HepG2 (cell line): ENCODE data around the gene MTX1. TPM values are rescaled to one million over a fixed set of nuclear protein-coding genes. Genes with fewer than 3 reads are reported as not detected.

ENCODE experiments used
- ERF ChIP-seq: IDR thresholded peaks from 2 replicates; pipeline ENCODE4 v1.6.1; 2018; ENCODE audit warnings: missing biosample characterization, missing genetic modification reagents
- FOXA3 ChIP-seq: IDR thresholded peaks from 2 replicates; pipeline ENCODE4 v1.6.1; 2016; ENCODE audit warnings: missing genetic modification reagents, missing compliant biosample characterization
- GABPA ChIP-seq, 2 experiments: IDR thresholded peaks; 2 replicates each; pipeline ENCODE4 v1.6.1; 2011 to 2016; ENCODE audit warnings: low read depth in 2 of 2, low read length in 1 of 2, missing biosample characterization in 1 of 2, missing genetic modification characterization in 1 of 2
- MAZ ChIP-seq, 2 experiments: sonication (generic) in 1 of 2; formaldehyde crosslinking in 1 of 2; IDR thresholded peaks; 2 replicates each; pipeline versions ENCODE4 v1.5.0 to v1.6.1; 2012 to 2020; ENCODE audit warnings: low read depth in 2 of 2, mild to moderate bottlenecking in 2 of 2, borderline replicate concordance in 1 of 2, improper control_type of control experiment in 1 of 2, low read length in 1 of 2, missing genetic modification reagents in 1 of 2, moderate library complexity in 1 of 2
- MBD4 ChIP-seq: IDR thresholded peaks from 2 replicates; pipeline ENCODE4 v1.6.1; 2012; ENCODE audit warnings: low read length, inconsistent platforms, borderline replicate concordance
- NR1H2 ChIP-seq: sonication (generic); formaldehyde crosslinking; IDR thresholded peaks from 2 replicates; pipeline ENCODE4 v1.8.1; 2022; ENCODE audit warnings: low read depth, missing genetic modification reagents, borderline replicate concordance
- RAD21 ChIP-seq: fragments of 450-650 bp; formaldehyde crosslinking; IDR thresholded peaks from 2 replicates; pipeline ENCODE4 v1.5.0; 2020; ENCODE audit warnings: mild to moderate bottlenecking
- REPIN1 ChIP-seq: sonication (generic); formaldehyde crosslinking; IDR thresholded peaks from 2 replicates; pipeline ENCODE4 v1.8.0; 2022; ENCODE audit warnings: missing genetic modification reagents, low read depth, mild to moderate bottlenecking, borderline replicate concordance
- SIN3B ChIP-seq: fragments of 150-350 bp; IDR thresholded peaks from 2 replicates; pipeline ENCODE4 v1.6.1; 2014; ENCODE audit warnings: low read length
- YY1 ChIP-seq: IDR thresholded peaks from 2 replicates; pipeline ENCODE4 v1.6.1; 2011; ENCODE audit warnings: low read length, low read depth, moderate library complexity, mild to moderate bottlenecking; ENCODE audit not compliant: insufficient read depth, insufficient replicate concordance
- ZC3H4 ChIP-seq: sonication (generic); formaldehyde crosslinking; IDR thresholded peaks from 2 replicates; pipeline ENCODE4 v1.4.0; 2020; ENCODE audit warnings: missing genetic modification reagents, borderline replicate concordance
- polyA plus RNA-seq, 8 experiments: library from polyadenylated mRNA; depleted of rRNA in 3 of 8; stranded (reverse) in 7 of 8; unstranded in 1 of 8; fragments of >200 nt; fragmentation: Illumina TruSeq in 4 of 8; extraction: Trizol in 4 of 8; gene quantifications; 2 replicates each; pipeline versions ENCODE4 v1.2.1 to v1.2.3, GENCODE V29; 2011 to 2016; ENCODE audit warnings: low read depth in 4 of 8, missing spikeins in 1 of 8, mixed read lengths in 1 of 8; ENCODE audit not compliant: insufficient read depth in 1 of 8
- total RNA-seq, 5 experiments: library from RNA; depleted of rRNA; stranded (reverse); fragments of >200 nt; fragmentation: Illumina TruSeq; extraction: Trizol; gene quantifications; 2 replicates each; pipeline ENCODE4 v1.2.3, GENCODE V29; 2016; ENCODE audit warnings: low read depth in 1 of 5
- TF ChIP-seq, protein P1 (sequence below): sonication (generic); formaldehyde crosslinking; IDR thresholded peaks from 2 replicates; pipeline ENCODE4 v1.5.0; 2020; ENCODE audit warnings: missing genetic modification reagents, mild to moderate bottlenecking, borderline replicate concordance

MTX1 gene
- total and polyA plus RNA-seq, 2 of the 13 experiments (the other 11 are each of a cell fraction or from before 2014, with no cell fraction given): 64.5 to 72.6 TPM

- no peak for TF ChIP-seq FOXA3
- no peak for TF ChIP-seq NR1H2 (CRISPR knock-in tag)
- TF ChIP-seq REPIN1 (CRISPR knock-in tag): no peak
- TF ChIP-seq ERF (CRISPR knock-in tag): peak; percentile 78; the same call in 1 of the 2 replicates
- no peak for TF ChIP-seq MBD4
- no peak for TF ChIP-seq RAD21
- peak; percentile 58 for TF ChIP-seq YY1
- no peak for TF ChIP-seq ZC3H4 (CRISPR knock-in tag)
- TF ChIP-seq, protein P1, sequence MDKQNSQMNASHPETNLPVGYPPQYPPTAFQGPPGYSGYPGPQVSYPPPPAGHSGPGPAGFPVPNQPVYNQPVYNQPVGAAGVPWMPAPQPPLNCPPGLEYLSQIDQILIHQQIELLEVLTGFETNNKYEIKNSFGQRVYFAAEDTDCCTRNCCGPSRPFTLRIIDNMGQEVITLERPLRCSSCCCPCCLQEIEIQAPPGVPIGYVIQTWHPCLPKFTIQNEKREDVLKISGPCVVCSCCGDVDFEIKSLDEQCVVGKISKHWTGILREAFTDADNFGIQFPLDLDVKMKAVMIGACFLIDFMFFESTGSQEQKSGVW (CRISPR knock-in tag): no peak
- no peak for TF ChIP-seq SIN3B
- TF ChIP-seq MAZ (IDR thresholded peaks at IDR 0.05; ENCODE audit: borderline replicate concordance, low read depth, low read length): peak; percentile 74; the same call in 1 of the 2 replicates
- no peak for TF ChIP-seq MAZ (CRISPR knock-in tag; IDR thresholded peaks at IDR 0.05; ENCODE audit: low read depth)
- no peak for TF ChIP-seq GABPA (IDR thresholded peaks at IDR 0.05; ENCODE audit: low read depth, low read length)
- peak; percentile 45 for TF ChIP-seq GABPA (CRISPR knock-in tag; IDR thresholded peaks at IDR 0.05; ENCODE audit: low read depth)
- TF ChIP-seq, all 625 proteins: peak for 152
Measured at GRCh38 chr1:155227261-155228095, 19.0 kb downstream of the MTX1 start (continued).
